Naive B cell (primary cell): ENCODE results near the gene SLC37A3. TPM values are rescaled to one million over a fixed set of nuclear protein-coding genes. Genes with fewer than 3 reads are reported as not detected.

Source experiments
- ATAC-seq, 2 donors: fragments of 150-1000 bp; cut with Tn5 transposase; 2 replicates each; pipeline ENCODE4 v1.10.0; 2021; ENCODE audit warnings: low read depth in 2 of 2, mild to moderate bottlenecking in 2 of 2, moderate library complexity in 2 of 2
- DNase-seq: peaks from one replicate; pipeline ENCODE4 v3.0.0; 2022
- H3K27ac Mint-ChIP-seq, 6 donors: one replicate each; pipeline ENCODE4 v1.8.0; 2020 to 2022; ENCODE audit warnings: mild to moderate bottlenecking in 6 of 6, mixed read lengths in 6 of 6, moderate library complexity in 5 of 6, inconsistent platforms in 2 of 6
- H3K27me3 Mint-ChIP-seq, 3 donors: one replicate each; pipeline ENCODE4 v1.8.0; 2021 to 2022; ENCODE audit warnings: mixed read lengths in 3 of 3, mild to moderate bottlenecking in 1 of 3
- H3K36me3 Mint-ChIP-seq, 2 donors: one replicate each; pipeline ENCODE4 v1.8.0; 2020 to 2022; ENCODE audit warnings: mixed read lengths in 2 of 2, inconsistent platforms in 1 of 2, mild to moderate bottlenecking in 1 of 2
- H3K4me1 Mint-ChIP-seq, 3 donors: one replicate each; pipeline ENCODE4 v1.8.0; 2020 to 2022; ENCODE audit warnings: mixed read lengths in 3 of 3, inconsistent platforms in 1 of 3, mild to moderate bottlenecking in 1 of 3, moderate library complexity in 1 of 3
- H3K4me3 Mint-ChIP-seq, 8 donors: one replicate each; pipeline ENCODE4 v1.8.0; 2020 to 2022; ENCODE audit warnings: mild to moderate bottlenecking in 8 of 8, mixed read lengths in 8 of 8, moderate library complexity in 8 of 8, inconsistent platforms in 2 of 8
- H3K9me3 Mint-ChIP-seq, 7 donors: one replicate each; pipeline ENCODE4 v1.8.0; 2020 to 2022; ENCODE audit warnings: mixed read lengths in 7 of 7, mild to moderate bottlenecking in 5 of 7, inconsistent platforms in 2 of 7, moderate library complexity in 1 of 7
- polyA plus RNA-seq, 6 donors: library from polyadenylated mRNA; unstranded; fragments of 300-500 nt; fragmentation: Illumina TruSeq; gene quantifications; one replicate each; pipeline ENCODE4 v1.2.3, GENCODE V29; 2021; ENCODE audit warnings: low read depth in 6 of 6

SLC37A3 gene, protein sequence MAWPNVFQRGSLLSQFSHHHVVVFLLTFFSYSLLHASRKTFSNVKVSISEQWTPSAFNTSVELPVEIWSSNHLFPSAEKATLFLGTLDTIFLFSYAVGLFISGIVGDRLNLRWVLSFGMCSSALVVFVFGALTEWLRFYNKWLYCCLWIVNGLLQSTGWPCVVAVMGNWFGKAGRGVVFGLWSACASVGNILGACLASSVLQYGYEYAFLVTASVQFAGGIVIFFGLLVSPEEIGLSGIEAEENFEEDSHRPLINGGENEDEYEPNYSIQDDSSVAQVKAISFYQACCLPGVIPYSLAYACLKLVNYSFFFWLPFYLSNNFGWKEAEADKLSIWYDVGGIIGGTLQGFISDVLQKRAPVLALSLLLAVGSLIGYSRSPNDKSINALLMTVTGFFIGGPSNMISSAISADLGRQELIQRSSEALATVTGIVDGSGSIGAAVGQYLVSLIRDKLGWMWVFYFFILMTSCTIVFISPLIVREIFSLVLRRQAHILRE
- polyA plus RNA-seq = 1 to 10 TPM; 1.3 to 9.2 (median 6.2) TPM

DNA sequence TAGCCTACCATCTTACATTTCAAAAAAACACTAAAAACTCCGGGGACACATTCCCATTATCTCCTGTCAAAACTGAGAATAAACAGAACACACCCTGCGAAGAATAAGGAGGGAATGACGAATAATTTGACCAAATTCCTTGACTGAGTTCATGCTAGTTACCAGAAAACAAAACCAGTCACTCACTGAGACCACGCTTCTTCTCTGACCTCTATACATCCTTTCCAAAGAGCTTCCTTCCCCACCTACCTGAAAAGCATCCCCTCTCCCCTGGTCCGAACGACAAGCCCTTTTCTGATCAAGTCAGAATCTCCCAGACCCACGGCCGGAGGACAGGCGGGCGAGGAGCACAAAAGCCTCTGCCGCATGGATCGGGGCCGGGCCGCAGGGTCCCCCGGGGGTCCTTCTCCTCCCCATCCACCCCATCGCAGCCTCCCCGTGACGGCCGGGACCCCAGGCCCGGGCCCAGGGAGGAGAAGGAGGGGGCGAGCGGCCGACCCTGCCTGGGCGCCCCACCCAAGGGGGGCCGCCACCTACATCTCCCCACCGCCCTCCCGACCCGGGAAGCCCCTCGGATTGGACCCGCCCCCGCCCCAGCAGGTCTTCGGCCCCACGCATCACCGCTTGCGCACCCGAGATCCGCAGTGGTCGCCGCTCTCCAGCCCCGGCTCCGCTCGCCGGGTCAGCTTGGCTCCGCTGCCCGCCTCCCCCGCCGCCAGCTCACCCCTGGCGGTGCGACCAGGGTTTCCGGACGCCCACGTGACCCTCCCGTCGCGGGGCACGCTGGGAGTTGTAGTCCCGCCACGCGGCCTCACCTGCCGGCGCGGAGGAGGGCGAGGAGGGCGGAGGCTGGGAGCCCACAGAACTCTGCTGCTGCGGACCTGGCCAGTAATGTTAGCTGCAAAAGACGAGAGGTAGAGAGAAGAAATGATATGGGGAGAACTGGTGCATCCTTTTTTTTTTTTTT, at the start of gene SLC37A3:
Gene SLC37A3 (minus strand): TSS at position 747 of the 967 bp plus-strand sequence. CDS start 16,004 bp downstream, outside the sequence.
- H3K27ac Mint-ChIP-seq = peak within 1 kb of the TSS; percentile 41 to 95 (median 72)
- peak within 1 kb of the TSS; percentile 80 to 93 (median 90) for H3K4me3 Mint-ChIP-seq
- peaks cover 0 to 6% (median 3%) of the 10 kb centered on the region in 3 donors for H3K27me3 Mint-ChIP-seq
- peak; percentile 81 for DNase-seq
- ATAC-seq = peak; percentile 99
- H3K36me3 Mint-ChIP-seq = no peaks in the 10 kb centered on the region
- no peaks in the 10 kb centered on the region for H3K9me3 Mint-ChIP-seq
- H3K4me1 Mint-ChIP-seq = peaks cover 11 to 14% (median 13%) of the 10 kb centered on the region in 3 donors

DNA sequence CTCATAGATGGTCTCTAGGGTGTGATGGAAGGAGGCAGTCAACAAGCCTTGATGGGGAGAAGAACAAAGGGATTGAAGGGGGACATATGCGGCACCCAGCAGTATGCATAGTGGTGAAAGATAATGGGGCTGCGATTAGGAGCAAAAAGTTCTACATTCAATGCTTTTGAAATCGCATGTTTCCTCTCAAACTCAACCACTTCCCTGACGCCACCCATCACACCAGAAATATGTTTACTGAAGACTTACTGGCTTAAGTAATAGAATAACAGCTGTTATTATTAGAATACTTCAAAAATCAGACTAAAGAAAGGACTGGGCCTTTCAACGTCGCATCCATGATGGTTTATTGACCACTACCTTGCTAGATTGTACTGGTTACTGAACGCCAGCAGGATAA, 49.5 kb upstream of the SLC37A3 start:
- ATAC-seq = no peak
- Mint-ChIP-seq H3K4me1 (peaks cover 21 to 28% (median 23%) of the 10 kb centered on the region in 3 donors), H3K27me3 (no peaks in the 10 kb centered on the region), H3K27ac (no peak overlapping the region), H3K4me3 (no peak overlapping the region), H3K36me3 (peaks cover 6% of the 10 kb centered on the region in 2 donors), H3K9me3 (no peaks in the 10 kb centered on the region)
- no peak for DNase-seq

DNA sequence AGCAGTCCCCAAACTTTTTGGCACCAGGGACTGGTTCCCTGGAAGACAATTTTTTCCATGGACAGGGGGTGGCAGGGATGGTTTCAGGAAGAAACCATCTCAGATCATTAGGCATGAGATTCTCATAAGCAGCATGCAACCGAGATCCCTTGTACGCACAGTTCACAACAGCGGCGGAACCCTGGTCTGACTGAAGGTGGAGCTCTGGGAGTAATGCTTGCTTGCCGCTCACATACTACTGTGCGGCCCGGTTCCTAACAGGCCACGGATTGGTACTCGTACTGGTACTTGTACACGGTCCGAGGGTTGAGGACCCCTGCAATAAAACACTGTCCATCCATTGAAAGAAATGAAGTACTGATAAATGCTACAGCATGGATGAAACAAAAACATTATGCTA, 48.1 kb upstream of the SLC37A3 start:
- Mint-ChIP-seq H3K4me1 (peaks cover 13 to 23% (median 15%) of the 10 kb centered on the region in 3 donors), H3K9me3 (no peaks in the 10 kb centered on the region), H3K4me3 (no peak overlapping the region), H3K27ac (peak overlapping the region in 2 of 6 donors; percentile 20 to 43), H3K27me3 (no peaks in the 10 kb centered on the region), H3K36me3 (no peaks in the 10 kb centered on the region)
- ATAC-seq (no peak), DNase-seq (no peak)

DNA sequence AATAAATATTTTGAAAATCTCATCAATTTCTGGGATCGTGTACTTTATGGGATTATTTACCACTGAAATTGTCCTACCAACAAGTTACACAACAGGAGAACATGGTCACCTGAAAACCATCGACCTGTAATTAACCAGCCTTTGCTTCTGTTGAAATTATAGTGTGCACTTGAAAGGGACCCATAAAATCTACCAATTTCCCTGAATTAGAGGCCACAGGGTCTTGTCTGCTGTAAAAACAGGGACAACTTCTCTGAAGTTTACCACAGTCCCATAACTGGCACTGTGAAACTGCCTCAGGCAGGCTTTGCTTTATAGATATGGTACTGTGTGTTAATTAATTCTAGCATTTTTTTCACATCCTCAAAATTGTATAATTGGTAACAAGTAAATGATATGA, 43.2 kb upstream of the SLC37A3 start:
- DNase-seq = no peak
- no peaks in the 10 kb centered on the region for H3K27me3 Mint-ChIP-seq
- H3K27ac Mint-ChIP-seq = no peak overlapping the region
- H3K4me3 Mint-ChIP-seq = no peak overlapping the region
- no peaks in the 10 kb centered on the region for H3K9me3 Mint-ChIP-seq
- H3K4me1 Mint-ChIP-seq = peaks cover 0 to 3% (median 0%) of the 10 kb centered on the region in 3 donors
- no peak for ATAC-seq
- no peaks in the 10 kb centered on the region for H3K36me3 Mint-ChIP-seq

DNA sequence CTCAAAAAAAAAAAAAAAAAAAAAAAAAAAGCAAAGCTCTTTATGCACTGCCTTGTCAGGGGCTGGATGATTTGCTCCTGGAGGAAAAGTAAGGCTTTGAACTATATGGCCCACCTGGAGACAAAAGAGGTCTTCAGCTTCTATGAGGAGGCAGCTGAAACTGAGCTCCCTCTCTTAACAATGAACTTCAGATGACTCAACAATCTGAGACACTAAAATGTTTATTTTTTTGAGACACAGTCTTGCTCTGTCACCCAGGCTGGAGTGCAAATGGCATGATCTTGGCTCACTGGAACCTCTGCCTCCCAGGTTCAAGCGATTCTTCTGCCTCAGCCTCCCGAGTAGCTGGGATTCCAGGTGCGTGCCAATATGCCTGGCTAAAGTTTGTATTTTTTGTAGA, 42.3 kb upstream of the SLC37A3 start:
- no peaks in the 10 kb centered on the region for H3K9me3 Mint-ChIP-seq
- H3K4me3 Mint-ChIP-seq = peak overlapping the region in 1 of 8 donors; percentile 35
- no peaks in the 10 kb centered on the region for H3K36me3 Mint-ChIP-seq
- peak overlapping the region in 1 of 6 donors; percentile 76 for H3K27ac Mint-ChIP-seq
- H3K4me1 Mint-ChIP-seq = peaks cover 0 to 3% (median 0%) of the 10 kb centered on the region in 3 donors
- no peak for ATAC-seq
- no peak for DNase-seq
- H3K27me3 Mint-ChIP-seq = no peaks in the 10 kb centered on the region

DNA sequence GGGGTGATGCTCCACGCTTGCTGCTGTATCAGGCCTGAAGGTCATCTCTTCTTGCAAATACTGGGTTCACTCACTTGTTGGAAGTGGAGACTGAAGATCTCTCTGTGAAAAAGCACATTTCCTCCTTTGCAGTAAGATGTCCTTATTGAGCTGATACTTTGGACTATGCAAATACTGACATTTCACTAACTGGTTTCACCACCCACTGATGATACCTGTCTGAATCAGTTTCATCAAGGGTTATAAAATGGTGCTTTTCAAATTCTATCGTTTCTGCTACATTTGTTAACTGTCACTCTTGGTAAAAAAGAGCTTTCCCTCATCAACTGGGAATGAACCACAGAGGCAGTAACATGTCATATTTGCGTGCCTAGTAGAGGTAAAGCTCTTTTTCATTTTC, 41.0 kb upstream of the SLC37A3 start:
- ATAC-seq (no peak), DNase-seq (no peak)
- Mint-ChIP-seq H3K4me1 (peaks cover 0 to 3% (median 0%) of the 10 kb centered on the region in 3 donors), H3K9me3 (no peaks in the 10 kb centered on the region), H3K27me3 (no peaks in the 10 kb centered on the region), H3K4me3 (no peak overlapping the region), H3K27ac (no peak overlapping the region), H3K36me3 (no peaks in the 10 kb centered on the region)

DNA sequence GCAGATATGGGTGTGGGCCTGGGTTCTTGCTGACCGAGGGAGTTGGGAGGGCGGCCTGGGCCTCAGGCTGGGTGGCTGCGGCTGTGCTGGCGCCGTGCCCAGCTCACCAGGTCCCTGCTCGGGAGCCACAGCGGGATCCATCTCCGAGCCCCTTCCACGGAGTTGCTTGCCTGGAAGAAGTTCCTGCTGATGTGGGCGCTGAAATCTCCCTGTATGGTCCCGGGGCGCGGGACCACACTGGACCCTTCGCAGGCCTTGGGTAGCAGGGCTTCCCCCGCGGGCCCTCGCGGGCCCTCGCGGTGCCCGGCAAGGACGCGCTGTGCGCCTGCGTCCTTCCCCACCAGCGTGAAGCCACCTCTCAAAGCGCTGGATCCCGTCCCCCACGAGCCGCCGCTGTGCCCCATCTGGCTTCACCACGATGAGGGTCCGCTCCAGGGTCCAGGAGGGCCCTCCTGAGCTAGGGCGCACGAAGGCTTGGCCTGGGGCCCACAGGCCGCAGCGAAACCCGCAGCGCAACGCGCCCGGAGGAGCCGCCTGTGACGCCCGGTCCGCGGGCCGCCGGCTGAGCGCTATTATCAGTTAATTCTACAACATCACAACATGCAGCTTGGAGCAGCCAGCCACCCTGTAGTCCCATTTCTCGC, 37.0 kb upstream of the SLC37A3 start:
- no peak overlapping the region for H3K4me3 Mint-ChIP-seq
- H3K27me3 Mint-ChIP-seq = no peaks in the 10 kb centered on the region
- H3K4me1 Mint-ChIP-seq = no peaks in the 10 kb centered on the region
- no peaks in the 10 kb centered on the region for H3K36me3 Mint-ChIP-seq
- no peak for DNase-seq
- no peak for ATAC-seq
- H3K9me3 Mint-ChIP-seq = no peaks in the 10 kb centered on the region
- H3K27ac Mint-ChIP-seq = no peak overlapping the region

DNA sequence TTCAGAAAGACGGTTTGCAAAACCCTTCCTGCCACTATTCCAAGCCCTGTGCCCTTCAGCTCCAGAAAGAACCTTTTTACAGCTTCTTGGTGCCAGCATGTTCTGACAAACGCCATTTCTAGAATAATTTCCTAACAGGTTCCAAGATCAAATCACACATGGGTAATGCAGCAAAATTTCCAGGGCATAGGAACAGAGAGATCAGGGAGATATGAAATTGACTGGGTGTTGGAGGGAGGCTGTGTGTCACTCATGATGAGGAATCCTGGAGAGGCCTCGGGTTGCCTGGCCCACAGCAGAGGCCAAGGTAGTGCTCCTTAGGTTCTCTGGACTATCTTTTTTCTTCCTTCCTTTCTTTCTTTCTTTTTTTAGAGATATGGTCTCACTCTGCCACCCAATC, 35.1 kb upstream of the SLC37A3 start:
- Mint-ChIP-seq H3K9me3 (no peaks in the 10 kb centered on the region), H3K36me3 (no peaks in the 10 kb centered on the region), H3K4me1 (no peaks in the 10 kb centered on the region), H3K4me3 (no peak overlapping the region), H3K27me3 (no peaks in the 10 kb centered on the region), H3K27ac (no peak overlapping the region)
- ATAC-seq (no peak), DNase-seq (no peak)

DNA sequence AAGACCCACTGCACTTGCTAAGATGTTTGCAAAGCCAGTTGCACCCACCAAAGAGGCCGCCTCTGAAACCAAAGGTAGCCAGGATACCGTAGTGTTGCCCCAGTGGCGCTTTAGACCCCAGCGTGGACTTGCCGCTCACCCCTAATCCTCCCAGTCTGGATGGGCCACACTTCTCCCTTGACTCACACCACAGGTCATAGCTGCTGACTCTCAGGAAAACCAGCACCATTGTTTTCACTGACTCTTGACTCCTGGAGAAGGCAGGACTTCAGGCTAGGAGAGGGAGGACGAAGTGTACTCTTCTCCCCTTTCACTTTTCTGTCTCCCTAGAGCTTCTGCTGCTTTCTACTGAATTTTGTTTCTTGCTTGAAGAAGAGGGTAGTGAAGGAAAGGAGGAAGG, 27.8 kb upstream of the SLC37A3 start:
- Mint-ChIP-seq H3K9me3 (peaks cover 0 to 3% (median 0%) of the 10 kb centered on the region in 7 donors), H3K36me3 (no peaks in the 10 kb centered on the region), H3K4me1 (no peaks in the 10 kb centered on the region), H3K27me3 (no peaks in the 10 kb centered on the region), H3K27ac (no peak overlapping the region), H3K4me3 (no peak overlapping the region)
- ATAC-seq (no peak), DNase-seq (no peak)

DNA sequence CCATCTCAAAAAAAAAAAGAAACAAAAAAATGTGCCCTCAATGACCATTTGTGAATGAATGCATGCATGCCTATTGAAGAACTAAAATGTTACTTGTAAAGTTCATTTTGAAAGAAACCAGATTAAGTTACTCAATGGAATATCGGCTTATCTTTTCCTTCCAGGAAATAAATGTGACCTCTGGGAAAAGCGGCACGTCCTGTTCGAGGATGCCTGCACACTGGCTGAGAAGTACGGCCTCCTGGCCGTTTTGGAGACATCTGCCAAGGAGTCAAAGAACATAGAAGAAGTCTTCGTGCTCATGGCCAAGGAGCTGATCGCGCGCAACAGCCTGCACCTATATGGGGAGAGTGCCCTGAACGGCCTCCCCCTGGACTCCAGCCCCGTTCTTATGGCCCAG, 27.4 kb upstream of the SLC37A3 start:
- ATAC-seq = no peak
- no peak overlapping the region for H3K27ac Mint-ChIP-seq
- no peak for DNase-seq
- no peaks in the 10 kb centered on the region for H3K36me3 Mint-ChIP-seq
- H3K27me3 Mint-ChIP-seq = no peaks in the 10 kb centered on the region
- peaks cover 0 to 3% (median 0%) of the 10 kb centered on the region in 7 donors for H3K9me3 Mint-ChIP-seq
- no peak overlapping the region for H3K4me3 Mint-ChIP-seq
- no peaks in the 10 kb centered on the region for H3K4me1 Mint-ChIP-seq

DNA sequence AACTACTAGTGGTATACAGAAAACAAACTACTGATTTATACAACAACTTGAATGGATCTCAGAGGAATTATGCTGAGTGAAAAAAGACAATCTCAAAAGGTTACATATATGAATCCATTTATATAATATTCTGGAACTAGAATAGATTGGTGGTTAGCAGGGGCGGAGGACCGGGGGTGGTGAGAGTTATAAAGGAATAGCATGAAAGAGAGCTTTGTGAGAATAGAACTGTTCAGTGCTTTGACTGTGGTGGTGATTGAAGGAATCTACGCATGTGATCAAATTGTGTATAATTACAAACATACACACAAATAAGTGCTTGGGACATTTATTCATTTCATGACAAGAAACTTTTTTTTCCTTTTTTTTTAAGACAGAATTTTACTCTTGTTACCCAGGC, 25.2 kb upstream of the SLC37A3 start:
- no peak for DNase-seq
- Mint-ChIP-seq H3K9me3 (peaks cover 0 to 3% (median 0%) of the 10 kb centered on the region in 7 donors), H3K4me1 (no peaks in the 10 kb centered on the region), H3K27me3 (no peaks in the 10 kb centered on the region), H3K27ac (no peak overlapping the region), H3K4me3 (no peak overlapping the region), H3K36me3 (no peaks in the 10 kb centered on the region)
- no peak for ATAC-seq

DNA sequence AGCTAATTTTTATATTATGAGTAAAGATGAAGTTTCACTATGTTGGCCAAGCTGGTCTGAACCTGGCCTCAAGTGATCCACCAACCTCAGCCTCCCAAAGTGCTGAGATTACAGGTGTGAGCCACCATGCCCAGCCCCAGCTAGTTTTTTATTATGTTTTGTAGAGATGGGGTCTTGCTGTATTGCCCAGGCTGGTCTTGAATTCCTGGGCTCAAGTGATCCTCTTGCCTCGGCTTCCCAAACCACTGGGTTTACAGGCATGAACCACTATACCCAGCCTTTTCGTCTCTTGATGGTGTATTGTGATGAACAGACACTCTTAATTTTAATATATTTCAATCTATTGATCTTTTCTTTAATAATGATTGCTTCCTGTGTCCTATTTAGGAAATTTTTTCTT, 23.2 kb upstream of the SLC37A3 start:
- no peak overlapping the region for H3K27ac Mint-ChIP-seq
- ATAC-seq (no peak), DNase-seq (no peak)
- no peak overlapping the region for H3K4me3 Mint-ChIP-seq
- H3K27me3 Mint-ChIP-seq = no peaks in the 10 kb centered on the region
- H3K36me3 Mint-ChIP-seq = no peaks in the 10 kb centered on the region
- H3K4me1 Mint-ChIP-seq = peaks cover 0 to 6% (median 5%) of the 10 kb centered on the region in 3 donors
- peaks cover 0 to 3% (median 0%) of the 10 kb centered on the region in 7 donors for H3K9me3 Mint-ChIP-seq

DNA sequence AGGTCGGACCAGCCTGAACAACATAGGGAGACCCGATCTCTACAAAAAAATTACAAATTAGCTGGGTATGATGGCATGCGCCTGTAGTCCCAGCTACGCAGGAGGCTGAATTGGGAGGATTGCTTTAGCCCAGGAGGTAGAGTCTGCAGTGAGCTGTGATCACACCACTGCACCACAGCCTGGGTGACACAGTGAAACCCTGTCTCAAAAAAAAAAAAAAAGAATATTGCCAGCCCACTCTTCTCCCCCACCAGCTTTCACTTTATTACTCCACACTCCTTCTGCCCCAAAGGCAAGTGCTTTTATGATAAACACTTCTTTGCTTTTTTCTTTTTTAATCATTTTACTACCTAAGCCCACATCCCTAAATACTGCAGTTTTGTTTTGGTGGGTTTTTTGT, 20.3 kb upstream of the SLC37A3 start:
- Mint-ChIP-seq H3K4me1 (peaks cover 0 to 6% (median 5%) of the 10 kb centered on the region in 3 donors), H3K27me3 (peaks cover 0 to 8% (median 0%) of the 10 kb centered on the region in 3 donors), H3K36me3 (peaks cover 0 to 13% of the 10 kb centered on the region in 2 donors), H3K4me3 (no peak overlapping the region), H3K27ac (no peak overlapping the region), H3K9me3 (peaks cover 0 to 3% (median 0%) of the 10 kb centered on the region in 7 donors)
- DNase-seq = no peak
- ATAC-seq = no peak
